Measurements from ENCODE around the gene SPDYE2B.
"Not testable (repeated sequence)": the region's sequence is repeated elsewhere in the genome, so short reads cannot be mapped to it uniquely, and the experiment has no call there.

Gene SPDYE2B

GRCh38 chr7:102698962-102699750, 49.0 kb downstream of the SPDYE2B start:
- DNase-seq (ENCODE audit: low read depth) = not testable (repeated sequence)

Data from fibroblast of gingiva (primary cell).